GM19324 (cell line): ENCODE results near the gene GARS1.

Experiments used
- ATAC-seq: cut with Tn5 transposase; IDR thresholded peaks from one replicate; pipeline ENCODE4 v1.9.1; 2021; ENCODE audit warnings: mild to moderate bottlenecking, moderate library complexity; ENCODE audit not compliant: unreplicated experiment, low FRiP score

The GARS1 gene, protein sequence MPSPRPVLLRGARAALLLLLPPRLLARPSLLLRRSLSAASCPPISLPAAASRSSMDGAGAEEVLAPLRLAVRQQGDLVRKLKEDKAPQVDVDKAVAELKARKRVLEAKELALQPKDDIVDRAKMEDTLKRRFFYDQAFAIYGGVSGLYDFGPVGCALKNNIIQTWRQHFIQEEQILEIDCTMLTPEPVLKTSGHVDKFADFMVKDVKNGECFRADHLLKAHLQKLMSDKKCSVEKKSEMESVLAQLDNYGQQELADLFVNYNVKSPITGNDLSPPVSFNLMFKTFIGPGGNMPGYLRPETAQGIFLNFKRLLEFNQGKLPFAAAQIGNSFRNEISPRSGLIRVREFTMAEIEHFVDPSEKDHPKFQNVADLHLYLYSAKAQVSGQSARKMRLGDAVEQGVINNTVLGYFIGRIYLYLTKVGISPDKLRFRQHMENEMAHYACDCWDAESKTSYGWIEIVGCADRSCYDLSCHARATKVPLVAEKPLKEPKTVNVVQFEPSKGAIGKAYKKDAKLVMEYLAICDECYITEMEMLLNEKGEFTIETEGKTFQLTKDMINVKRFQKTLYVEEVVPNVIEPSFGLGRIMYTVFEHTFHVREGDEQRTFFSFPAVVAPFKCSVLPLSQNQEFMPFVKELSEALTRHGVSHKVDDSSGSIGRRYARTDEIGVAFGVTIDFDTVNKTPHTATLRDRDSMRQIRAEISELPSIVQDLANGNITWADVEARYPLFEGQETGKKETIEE

DNA sequence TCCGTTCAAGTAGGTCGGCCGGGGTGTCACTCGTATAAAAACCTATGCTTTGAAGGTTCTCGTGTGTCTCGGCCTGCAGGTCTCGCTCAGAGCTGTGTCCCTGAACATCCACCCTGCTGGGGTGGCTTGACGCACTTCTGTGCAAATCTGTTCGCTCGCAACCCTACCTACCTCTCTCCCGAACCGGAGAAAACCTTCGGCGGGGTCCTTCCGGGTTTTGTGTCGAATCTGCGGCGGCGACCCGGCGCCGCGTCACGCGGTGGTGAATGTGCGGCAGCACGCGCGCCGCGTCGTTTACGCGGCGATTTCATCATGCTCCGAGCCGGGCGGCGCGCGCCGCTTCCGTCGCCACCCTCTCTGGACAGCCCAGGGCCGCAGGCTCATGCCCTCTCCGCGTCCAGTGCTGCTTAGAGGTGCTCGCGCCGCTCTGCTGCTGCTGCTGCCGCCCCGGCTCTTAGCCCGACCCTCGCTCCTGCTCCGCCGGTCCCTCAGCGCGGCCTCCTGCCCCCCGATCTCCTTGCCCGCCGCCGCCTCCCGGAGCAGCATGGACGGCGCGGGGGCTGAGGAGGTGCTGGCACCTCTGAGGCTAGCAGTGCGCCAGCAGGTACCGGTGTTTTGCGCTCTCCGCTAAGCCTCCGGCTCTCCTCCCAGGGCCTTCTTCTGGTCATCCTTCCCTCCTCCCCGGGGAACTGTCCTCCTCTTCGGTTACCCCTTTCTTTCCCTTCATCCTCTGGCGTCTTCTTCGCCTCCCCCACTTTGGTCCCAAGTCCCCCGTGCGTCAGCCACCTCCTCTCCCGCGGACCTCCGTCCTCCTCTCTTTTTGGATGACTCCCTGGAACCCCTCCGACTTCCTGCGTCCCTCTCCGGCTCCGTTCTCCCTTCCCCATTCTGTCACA lies at the start of gene GARS1:
Gene GARS1 (plus strand): TSS at position 339 of the 896 bp plus-strand sequence. CDS start 44 bp downstream, at position 383.
- peak; percentile 96 for ATAC-seq

DNA sequence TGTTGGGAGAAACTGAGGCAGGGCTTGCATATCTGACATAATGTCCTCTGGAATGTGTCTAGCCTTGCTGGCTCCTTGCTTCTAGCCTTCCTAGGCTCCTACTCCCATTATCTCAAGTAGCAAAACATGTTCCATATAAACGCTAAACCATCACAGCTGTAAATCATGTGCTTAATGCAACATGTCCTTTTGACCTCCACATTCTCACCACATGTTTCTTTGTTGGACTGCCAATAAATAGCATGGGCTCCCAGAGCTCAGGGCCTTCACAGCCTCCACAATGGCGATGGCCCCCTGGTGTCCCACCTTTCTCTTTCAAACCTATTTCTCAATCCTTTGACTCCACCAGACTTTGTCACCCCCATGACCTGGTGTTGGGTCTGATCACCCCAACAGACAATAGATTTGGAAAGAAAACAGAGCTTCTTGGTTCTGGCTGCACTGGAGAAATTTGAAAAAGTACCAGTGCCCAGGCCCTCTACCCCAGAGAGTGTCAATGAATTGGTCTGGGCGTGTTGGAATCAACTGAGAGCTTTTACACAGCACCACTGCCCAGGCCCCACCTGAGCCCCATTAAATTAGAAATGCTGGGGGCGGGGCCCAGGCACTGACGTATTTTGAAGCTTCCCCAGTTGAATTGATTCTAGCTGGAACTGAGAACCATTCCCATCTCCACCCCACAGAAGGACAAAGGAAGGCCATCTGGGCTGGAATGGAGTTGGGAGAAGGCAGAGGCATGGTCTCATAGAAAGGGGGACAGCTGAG lies 48.7 kb upstream of the GARS1 start:
- no peak for ATAC-seq

DNA sequence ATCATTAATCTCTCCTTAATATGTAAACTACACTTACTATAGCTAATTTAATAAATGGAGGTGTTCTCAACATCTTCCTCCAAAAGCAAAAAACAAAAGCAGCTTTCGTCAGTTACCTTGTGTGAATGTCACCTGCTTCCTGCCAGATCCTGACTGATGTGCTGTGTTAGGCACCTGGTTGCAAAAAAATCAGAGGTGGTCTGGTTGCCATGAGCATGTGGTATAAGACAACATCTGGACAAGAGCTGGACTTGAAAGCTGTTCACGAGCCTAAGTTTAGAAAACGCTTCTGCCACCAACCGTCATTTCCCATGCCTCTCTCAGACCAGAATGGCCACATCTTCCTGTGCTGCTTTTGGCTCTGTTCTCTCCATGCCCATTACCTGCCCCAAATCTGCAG lies 48.1 kb upstream of the GARS1 start:
- ATAC-seq: no peak

DNA sequence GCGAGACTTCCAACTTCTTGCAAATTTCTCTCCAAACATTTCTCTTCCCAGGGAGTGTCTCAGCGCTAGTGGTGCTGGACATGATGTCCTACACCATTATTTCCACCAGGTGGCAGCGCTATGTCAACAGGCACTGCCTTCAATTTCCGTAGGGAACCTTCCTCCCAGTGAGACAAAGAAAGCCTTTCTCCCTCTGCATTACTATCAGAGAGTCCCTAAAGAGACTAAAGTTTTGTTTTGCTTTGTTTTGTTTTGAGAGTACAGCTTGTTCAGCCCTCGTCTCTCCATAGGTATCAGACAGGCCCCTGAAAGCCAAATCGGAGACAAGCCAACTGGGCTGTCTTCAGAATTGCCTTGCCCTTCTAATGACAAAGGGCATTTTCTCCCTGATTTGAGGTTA lies 45.8 kb upstream of the GARS1 start:
- ATAC-seq: no peak

DNA sequence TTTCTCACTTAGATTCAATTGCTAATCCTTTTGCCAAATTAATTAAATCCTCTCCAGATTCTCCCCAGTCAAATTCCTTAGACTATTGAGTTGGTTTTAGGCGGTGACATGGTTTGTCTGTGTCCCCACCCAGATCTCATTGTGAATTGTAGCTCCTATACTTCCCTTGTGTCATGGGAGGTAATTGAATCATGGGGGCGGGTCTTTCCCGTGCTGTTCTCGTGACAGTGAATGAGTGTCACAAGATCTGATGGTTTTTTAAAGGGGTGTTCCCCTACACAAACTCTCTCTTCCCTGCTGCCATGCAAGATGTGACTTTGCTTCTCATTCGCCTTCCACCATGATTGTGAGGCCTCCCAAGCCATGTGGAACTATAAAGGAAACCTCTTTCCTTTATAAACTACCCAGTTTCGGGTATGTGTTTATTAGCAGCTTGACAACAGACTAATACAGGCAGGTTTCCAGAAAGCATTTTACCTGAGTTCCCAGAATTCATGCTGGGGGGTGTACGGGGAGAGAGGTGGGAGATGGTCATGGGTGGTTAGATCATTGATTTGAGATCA lies 44.7 kb upstream of the GARS1 start:
- no peak for ATAC-seq

DNA sequence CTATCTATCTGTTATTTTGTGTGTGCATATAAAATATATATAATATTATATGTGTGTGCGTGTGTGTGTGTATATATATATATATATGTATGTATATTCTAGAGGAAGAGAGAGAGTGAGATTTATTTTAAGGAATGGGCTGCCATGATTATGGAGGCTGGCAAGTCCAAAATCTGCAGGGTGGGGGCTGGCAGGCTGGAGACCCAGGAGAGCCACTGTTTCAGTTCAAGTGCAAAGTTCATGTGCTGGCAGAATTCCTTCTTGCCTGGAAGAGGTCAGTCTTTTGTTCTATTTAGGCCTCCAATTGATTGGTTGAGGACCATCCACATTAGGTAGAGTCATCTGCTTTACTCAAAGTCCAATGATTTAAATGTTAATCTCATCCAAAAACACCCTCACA lies 42.3 kb upstream of the GARS1 start:
- no peak for ATAC-seq

DNA sequence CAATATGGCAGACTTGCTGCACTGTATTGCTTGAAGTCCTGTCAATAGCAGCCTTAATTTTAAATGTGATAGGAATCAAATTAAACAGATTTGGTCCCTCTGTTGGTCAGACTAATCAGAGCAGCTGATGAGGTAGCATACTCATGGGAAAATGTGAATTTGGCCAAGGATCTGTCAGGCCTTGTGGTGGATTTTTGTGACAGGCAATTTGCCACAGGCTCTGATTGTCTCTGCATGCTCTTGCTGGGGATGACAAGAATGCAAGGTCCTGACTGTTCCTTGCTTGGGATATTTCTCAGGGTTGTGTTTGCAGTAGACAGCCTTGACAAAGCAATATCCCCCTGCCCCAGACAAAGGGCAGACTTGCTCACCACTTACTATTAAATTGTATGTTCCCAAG lies 41.5 kb upstream of the GARS1 start:
- no peak for ATAC-seq

DNA sequence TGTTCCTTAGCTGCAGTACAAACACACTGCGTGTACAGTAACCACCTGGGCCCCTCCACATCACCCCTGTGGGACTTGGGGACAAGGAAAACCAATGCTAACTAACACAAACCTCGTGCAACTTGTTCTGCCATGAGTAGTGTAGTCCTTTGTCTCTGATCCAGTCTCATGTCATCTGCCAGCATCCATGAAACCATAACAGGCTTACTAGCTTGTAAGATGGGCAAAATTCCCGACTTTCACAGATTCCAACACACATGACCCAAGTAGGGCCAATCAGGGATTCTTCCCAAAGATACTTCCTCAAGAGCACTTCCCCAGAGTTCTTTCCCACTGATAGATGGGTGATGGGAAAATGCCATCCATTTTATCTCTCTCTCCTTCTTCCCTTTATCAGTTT lies 41.1 kb upstream of the GARS1 start:
- no peak for ATAC-seq

DNA sequence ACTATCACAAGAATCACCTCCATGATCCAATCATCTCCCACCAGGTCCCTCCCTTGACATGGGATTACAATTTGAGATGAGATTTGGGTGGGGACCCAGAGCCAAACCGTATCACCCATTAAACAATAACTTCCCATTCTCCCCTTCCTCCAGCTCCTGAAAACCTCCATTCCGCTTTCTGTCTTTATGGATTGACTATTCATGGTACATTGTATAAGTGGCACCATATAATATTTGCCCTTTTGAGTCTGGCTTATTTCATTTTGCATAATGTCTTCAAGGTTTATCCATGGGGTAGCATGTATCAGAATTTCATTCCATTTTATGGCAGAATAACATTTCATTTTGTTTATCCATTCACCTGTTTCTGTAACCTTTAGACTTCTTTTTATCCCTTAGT lies 39.2 kb upstream of the GARS1 start:
- no peak for ATAC-seq

DNA sequence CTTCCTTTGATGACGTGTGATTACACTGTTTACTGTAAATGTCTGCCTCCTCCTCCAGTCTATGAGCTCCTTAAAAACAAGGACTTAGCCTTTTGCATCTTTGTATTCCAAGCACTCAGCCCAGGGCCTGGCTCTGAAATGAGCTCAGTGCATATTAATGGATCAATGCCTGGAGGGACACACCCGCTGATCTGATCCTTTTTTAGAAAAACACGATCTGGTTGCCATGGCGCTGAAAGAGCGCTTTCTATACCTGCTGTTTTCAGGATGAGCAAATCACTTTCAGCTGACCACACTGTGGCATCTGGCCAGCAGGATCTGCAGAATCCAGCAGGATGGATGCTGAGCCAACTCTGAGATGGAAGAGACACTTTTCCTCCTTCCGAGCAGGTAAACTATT lies 37.8 kb upstream of the GARS1 start:
- ATAC-seq: no peak

DNA sequence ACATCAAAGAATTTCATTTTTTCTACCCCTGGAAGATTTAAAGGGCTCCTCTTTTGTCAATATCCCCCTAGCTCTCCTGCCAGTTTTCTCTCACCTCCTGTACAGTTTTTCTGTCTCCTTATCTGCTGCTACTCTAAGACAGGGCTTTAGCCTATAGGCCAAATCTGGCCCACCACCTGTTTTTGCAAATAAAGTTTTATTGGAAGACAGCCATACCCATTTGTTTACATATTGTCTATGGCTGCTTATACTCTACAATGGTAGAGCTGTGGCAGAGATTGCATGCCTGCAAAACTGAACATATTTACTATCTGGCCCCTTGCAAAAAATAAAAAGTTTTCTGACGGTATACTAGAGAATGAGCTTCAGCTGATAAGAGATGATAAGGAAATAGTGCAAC lies 37.4 kb upstream of the GARS1 start:
- ATAC-seq: no peak

DNA sequence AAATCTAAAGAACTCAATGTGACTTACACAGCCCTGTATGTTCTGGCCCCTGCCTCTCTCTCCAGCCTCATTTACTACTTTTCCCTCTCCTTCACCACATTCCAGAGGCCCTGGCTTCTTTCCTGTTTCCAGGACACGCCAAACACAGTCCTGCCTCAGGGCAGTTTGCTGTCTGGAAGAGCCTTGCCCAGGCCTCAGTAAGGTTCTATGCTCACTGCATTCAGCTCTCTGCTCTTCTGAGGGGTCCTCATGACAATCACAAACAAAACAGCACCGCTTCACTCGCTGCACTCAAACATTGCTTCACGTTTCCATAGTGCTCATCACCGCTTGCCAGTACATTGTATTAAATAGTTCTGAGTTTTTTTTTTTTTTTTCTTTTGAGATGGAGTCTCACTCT lies 35.1 kb upstream of the GARS1 start:
- no peak for ATAC-seq

DNA sequence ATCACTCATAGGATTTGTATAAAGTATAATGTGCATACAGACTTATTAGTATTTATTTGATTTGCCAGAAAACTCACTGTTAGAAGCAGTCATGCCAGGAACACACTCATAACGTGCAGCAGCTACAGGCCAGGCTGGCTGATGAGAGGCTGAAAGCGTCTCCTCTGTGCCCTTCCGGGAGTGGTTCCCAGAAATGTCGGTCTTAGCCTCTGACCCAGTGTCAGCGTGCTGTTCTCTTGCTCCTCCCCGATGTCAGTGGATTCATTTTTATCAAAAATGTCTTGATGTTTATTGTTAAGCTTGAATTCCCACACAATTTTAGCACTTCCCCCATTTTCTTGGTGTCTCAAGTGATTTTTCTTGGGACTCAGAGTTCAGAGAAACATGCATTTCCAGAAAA lies 33.3 kb upstream of the GARS1 start:
- ATAC-seq: no peak

DNA sequence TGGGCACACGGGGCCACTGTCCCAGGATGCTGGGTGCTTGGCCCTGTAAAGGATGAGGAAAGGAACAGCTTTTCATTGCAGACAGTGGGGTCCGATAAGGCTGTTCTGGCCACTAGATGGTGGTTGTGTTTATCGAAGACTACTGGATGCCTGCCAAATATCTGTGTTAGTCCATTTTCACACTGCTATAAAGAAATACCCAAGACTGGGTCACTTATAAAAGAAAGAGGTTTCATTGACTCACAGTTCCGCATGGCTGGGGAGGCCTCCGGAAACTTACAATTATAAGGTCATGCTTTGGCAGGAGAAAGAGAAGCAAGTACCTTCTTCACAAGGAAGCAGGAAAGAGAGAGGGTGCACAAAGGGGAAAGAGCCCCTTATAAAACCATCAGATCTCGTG lies 32.2 kb upstream of the GARS1 start:
- ATAC-seq: no peak

DNA sequence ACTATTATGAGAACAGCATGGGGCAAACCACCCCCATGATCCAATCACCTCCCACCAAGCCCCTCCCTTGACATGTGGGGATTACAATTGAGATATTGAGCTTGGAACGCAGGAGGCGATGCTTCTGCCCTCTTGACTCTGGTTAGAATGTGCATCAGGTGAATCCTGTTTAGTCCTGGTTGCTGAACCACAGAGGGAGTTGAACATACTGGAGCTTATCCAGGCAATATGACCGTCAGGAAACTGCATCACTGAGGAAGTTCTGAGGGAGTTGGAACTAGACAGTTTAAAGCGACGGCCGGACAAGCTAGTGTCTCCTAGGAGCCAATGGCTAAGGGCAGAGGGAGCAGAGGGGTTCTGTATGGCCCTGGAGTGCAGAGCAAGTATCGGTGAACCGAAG lies 31.8 kb upstream of the GARS1 start:
- ATAC-seq: no peak

DNA sequence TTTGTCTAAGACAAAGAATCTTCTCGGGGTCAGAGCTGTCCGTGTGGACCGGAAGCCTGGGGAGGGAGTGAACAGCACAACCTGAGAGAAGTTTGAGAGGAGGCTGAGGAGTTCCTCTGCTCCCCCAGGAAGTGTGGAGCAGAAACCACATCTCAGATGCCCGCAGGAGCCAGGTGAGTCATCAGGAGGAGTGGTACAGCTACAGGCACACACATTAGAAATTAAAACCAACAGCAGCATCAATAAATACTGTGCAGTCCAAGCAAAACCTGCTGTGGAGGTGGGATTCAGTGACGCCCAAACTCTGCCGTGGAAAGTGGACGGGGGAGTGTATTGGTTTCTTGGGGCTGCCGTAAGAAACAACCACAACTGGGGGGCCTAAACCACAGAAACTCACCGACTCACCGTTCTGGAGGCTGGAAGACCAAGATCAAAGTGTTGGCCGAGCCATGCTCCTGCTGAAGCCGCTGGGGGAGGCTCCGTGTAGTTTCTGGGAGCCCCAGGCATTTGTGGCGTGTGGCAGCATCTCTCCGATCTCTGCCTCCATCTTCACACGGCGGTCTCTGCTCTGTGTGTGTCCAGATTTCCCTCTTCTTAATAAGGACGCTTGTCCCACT lies 31.2 kb upstream of the GARS1 start:
- ATAC-seq: no peak

DNA sequence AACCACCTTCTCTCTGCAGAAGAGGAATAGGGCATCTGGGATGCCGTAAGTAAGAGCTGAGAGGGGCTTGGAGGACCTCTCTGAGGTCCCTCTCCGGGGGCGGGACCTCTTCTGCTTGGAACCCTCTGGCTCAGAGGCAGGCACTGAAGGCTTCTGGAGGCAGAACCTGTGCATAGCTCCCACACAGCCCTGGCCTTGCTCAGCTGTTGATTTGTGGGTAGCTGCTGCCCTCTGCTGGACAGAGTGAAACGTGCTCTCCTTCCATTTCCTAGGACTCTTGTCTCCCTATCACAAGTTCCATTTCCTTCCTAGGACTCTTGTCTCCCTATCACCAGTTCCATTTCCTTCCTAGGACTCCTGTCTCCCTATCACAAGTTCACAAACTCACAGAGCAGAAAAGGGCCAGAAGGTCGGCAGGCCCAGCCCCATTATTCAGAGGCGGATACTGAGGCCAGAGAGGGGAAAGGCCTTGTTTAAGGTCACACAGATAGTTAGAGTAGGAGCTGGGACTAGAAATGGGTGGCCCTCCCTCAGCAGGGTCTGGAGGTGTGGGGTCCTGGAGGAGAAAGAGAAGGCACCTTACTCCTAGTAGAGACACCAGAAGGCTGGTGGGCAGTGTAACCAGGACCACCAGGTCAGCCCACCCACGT lies 30.3 kb upstream of the GARS1 start:
- peak; percentile 51 for ATAC-seq

DNA sequence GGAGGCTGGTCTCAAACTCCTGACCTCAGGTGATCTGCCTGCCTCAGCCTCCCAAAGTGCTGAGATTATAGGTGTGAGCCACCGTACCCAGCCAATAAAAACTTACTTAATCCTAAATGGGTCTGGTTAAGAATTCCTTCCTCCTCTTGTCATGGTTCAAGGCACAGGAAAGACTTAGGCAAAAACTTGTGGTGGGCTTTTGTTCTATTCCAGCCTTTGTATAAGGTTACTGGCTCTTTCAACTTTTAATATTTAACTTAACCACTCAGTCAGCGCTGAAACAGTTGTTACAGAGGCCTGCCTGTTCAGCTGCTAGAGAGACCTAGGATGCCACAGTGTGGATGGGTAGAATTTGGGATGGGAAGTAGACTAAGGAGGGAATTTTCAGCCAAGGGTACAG lies 28.1 kb upstream of the GARS1 start:
- no peak for ATAC-seq

DNA sequence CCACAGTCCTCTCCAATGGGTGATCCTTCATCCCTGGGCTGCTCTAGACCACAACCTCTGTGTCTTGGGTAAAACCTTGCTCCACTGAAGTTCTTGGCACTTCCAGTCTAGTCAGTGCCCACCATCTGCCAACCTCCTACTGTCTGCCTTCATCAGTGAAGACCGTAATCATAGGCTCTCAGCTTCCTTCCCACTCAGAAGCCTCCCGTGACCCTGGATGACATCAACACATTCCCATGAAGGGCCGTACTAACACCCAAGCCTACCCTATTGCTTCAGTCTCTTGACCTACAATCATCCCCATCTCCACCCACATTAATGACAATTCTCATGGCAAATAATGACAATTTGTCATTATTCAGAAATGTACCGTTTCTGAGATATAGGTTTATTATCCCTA lies 27.6 kb upstream of the GARS1 start:
- ATAC-seq: no peak
